GM21737 (cell line): ENCODE results near the gene RIOK1.
"Not testable (repeated sequence)": the region's sequence is repeated elsewhere in the genome, so short reads cannot be mapped to it uniquely, and the experiment has no call there.

Source experiments
- ATAC-seq: cut with Tn5 transposase; IDR thresholded peaks from one replicate; pipeline ENCODE4 v1.9.1; 2021; ENCODE audit warnings: mild to moderate bottlenecking, moderate library complexity; ENCODE audit not compliant: unreplicated experiment

RIOK1 gene

GRCh38 chr6:7389451-7390225 lies at the start of gene RIOK1, which contains the start of gene CAGE1:
TSS of gene RIOK1 (plus strand) at chr6:7389808. CDS start at chr6:7390003, 195 bp downstream.
TSS of gene CAGE1 (minus strand) at chr6:7389742. CDS start at chr6:7387173, 2,569 bp downstream.
- ATAC-seq = peak; percentile 97

GRCh38 chr6:7341271-7341670 lies 48.3 kb upstream of the RIOK1 start:
- no peak for ATAC-seq

DNA sequence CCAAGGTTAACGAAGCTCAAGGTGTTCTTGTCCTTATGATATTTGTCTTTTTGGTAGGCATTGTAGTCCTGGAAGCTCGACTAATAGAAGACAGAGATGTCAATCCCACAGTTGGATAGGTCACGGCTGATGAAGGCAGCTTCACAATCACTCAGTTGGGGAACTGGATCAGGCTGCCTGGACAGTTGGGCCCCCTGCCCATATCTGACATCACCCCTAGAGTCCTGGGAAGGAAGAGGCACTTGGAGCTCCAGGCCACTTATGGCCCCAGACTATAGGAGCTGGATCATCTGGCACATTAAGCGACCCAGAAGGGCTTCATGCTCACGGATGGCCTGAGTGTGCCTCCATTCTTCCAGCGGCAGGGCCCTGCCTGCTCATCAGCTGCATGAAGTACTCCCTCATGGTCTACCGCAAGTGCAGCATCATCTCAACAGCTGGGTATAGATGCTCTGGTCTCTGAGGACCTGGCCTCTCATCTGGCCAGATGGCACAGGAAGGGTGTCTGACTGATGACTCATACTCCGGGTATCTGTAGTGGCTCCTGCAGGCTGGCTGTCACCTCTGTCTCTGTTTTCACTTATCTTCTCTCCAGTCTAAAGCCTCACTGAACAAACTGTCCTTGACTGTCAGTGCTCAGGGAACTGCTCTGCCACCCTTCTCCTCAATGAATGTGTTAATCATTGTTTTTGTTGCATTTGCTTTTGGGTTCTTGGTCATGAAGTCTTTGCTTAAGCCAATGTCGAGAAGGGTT lies 47.4 kb upstream of the RIOK1 start:
- no peak for ATAC-seq

DNA sequence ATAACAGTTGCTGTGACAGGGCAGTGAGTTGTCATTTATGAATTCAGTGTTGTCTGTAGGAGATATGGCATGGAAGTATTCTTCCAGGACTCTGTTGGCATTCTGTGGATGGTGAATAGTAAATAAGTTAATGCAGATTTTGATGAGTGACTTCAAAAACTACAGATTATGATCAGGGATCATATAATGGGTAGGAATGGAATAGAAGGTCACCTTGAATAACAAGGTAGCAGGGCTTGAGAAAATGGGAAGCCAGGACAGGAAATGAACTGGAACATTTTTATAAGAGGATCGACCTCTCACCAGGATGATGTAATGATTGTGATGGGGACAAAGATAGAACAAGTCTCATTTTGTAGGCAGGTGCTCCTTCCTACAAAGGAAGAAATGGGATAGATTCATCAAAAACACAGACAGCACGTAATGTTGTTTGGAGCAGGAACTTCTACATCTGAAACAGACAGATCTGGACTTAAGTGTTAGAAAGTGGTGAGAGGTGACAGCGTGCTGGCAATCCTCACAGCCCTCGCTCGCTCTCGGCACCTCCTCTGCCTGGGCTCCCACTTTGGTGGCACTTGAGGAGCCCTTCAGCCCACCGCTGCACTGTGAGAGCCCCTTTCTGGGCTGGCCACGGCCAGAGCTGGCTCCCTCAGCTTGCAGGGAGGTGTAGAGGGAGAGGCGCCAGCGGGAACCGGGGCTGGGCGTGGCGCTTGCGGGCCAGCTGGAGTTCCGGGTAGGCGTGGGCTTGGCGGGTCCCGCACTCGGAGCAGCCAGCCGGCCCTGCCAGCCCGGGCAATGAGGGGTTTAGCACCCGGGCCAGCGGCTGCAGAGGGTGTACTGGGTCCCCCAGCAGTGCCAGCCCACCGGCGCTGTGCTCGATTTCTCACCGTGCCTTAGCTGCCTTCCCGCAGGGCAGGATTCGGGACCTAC lies 45.8 kb upstream of the RIOK1 start:
- no peak for ATAC-seq

- ATAC-seq = not testable (repeated sequence)
These were observed 44.7 kb upstream of the RIOK1 start for GRCh38 chr6:7344773-7345450.

GRCh38 chr6:7347551-7347997 lies 42.0 kb upstream of the RIOK1 start:
- ATAC-seq = not testable (repeated sequence)

- ATAC-seq = not testable (repeated sequence)
These were observed 39.0 kb upstream of the RIOK1 start for GRCh38 chr6:7350591-7350990.

- ATAC-seq = not testable (repeated sequence)
These were observed 37.7 kb upstream of the RIOK1 start for GRCh38 chr6:7351916-7352315.

GRCh38 chr6:7367408-7367807 lies 22.2 kb upstream of the RIOK1 start:
- ATAC-seq = no peak

- ATAC-seq = no peak
These were observed 15.9 kb upstream of the RIOK1 start for GRCh38 chr6:7373739-7374138.

- ATAC-seq = no peak
These were observed 11.6 kb upstream of the RIOK1 start for GRCh38 chr6:7377961-7378360.

- no peak for ATAC-seq
These were observed 10.9 kb upstream of the RIOK1 start for GRCh38 chr6:7378740-7379139.

- ATAC-seq = no peak
These were observed 8.5 kb upstream of the RIOK1 start for GRCh38 chr6:7381092-7381491.

DNA sequence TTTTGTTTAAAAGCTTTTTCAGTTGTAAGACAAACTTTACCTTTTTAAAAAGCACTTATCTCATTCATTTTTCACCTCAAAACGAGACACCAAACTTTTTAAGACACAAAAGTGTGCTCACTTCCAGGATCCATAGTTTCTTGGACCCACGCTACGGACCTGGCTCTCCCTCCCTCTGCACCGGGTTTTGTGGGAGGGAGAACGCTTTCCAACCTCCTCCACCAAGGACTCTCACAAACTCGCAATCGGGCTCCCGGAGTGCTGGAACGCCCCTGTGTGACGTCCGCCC lies 502 bp upstream of the RIOK1 start:
- no peak for ATAC-seq

GRCh38 chr6:7390226-7390878 lies 744 bp downstream of the RIOK1 start:
- ATAC-seq = peak; percentile 4

GRCh38 chr6:7391151-7391550 lies 1.5 kb downstream of the RIOK1 start:
- ATAC-seq = no peak

- no peak for ATAC-seq
These were observed 2.8 kb downstream of the RIOK1 start for GRCh38 chr6:7392402-7392801.

DNA sequence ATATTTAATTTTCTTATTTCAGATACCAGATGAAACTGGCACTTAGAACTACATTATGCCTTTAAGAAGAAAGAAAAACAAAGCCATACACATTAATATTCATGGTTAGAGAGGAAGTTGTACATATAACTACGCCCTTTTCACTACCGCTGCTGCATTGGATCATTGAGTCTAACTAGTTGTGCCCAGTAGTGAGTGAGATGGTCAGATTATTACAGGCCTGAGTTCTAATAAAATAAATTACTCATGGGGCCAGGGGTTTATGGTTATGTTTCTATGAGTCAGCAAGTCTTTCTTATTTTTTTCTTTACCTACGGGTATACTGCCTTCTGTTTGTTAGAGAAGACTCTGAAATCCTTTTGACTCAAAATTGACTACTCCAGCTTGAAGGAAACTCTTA lies 11.5 kb downstream of the RIOK1 start:
- no peak for ATAC-seq

DNA sequence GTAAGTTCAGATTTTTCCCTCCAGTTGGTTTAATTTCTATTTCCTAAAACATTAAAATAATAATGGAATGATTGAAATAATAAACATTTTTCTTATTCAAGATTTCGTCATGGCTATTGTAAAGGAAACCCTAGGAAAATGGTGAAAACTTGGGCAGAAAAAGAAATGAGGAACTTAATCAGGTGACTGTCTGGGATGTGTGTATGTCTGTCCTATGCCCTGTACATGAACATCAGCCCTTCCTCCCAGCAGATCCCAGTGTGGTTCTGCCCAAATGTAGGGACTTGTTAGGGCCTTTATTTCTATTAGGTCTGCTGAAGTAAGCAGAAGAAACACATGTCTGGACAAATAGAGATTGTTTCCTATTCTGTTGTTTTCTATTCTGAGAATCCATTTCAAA lies 13.1 kb downstream of the RIOK1 start:
- no peak for ATAC-seq

DNA sequence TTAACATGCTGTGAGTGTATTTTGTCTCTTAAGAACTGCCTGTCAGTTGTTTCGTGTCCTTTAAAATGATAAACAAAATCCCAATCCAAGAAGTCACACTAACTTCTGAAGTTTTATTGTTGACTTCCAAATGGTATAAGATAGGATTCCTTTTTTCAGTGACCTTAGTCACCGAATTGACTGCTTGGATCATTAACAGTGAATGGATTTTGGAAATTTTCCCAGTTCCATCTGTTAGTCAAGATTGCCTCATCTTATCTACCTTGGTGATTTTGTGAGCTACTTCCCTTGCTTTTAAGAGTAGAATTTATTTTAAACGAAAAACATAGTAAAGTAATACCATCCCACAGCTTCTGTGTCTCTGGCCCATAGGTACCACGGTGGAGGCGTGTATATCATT lies 14.9 kb downstream of the RIOK1 start:
- no peak for ATAC-seq
